HepG2 (cell line): Measurements from ENCODE around the gene HSDL1. TPM values are rescaled to one million over a fixed set of nuclear protein-coding genes. Genes with fewer than 3 reads are reported as not detected.

Source experiments
- ATAC-seq: fragments of 200-7000 bp; cut with Tn5 transposase; 3 replicates; pipeline ENCODE4 v1.9.1; 2020; ENCODE audit warnings: mild to moderate bottlenecking, moderate library complexity
- BruUV-seq: library from RNA; stranded (reverse); fragments of 400-500 nt; replicated peaks from 2 replicates; lab custom pipeline; 2021; lab: Mats Ljungman, UMichigan
- CTCF ChIA-PET: fragments of 300-600 bp; formaldehyde crosslinking; extraction: SDS; loops from one replicate; lab custom pipeline; 2021; ENCODE audit warnings: low total read pairs, inconsistent platforms, low intra/inter-chr PET ratio; lab: Yijun Ruan, JAX
- POLR2A ChIA-PET: fragments of 350-600 bp; sonication (Branson Sonifier 250); formaldehyde crosslinking; loops from one replicate; lab custom pipeline; 2020; ENCODE audit warnings: antibody characterized with exemption, inconsistent platforms; lab: Yijun Ruan, JAX
- DNase-seq: peaks from one replicate; pipeline ENCODE4 v3.0.0-alpha.2; 2015; ENCODE audit warnings: low spot score
- FAIRE-seq: peaks from 3 replicates; lab custom pipeline; 2011; peaks lifted over from hg19 to GRCh38; lab: Jason Lieb, UNC
- H2AFZ ChIP-seq: one replicate; pipeline ENCODE4 v1.6.1; 2011; ENCODE audit warnings: low read length, inconsistent platforms
- H3K27ac ChIP-seq: fragments of 300-600 bp; 3 replicates; pipeline ENCODE4 v1.8.0; 2011; ENCODE audit warnings: mixed run types, mild to moderate bottlenecking, mixed read lengths, low read length, inconsistent platforms; ENCODE audit not compliant: insufficient read depth; ENCODE audit errors: extremely low read length
- H3K27me3 ChIP-seq, 2 experiments: fragments of 200-600 bp in 1 of 2; 2 replicates in 1 of 2; 3 replicates in 1 of 2; pipeline versions ENCODE4 v1.6.0 to v1.8.0; 2011; ENCODE audit warnings: low read length in 2 of 2, mild to moderate bottlenecking in 2 of 2, moderate library complexity in 2 of 2, inconsistent platforms in 1 of 2; ENCODE audit not compliant: insufficient read depth in 2 of 2, control insufficient read depth in 1 of 2
- H3K36me3 ChIP-seq, 2 experiments: fragments of 200-600 bp in 1 of 2; replicated peaks in 1 of 2; 2 replicates in 1 of 2; 3 replicates in 1 of 2; pipeline versions ENCODE4 v1.5.1 to v1.8.0; 2011; ENCODE audit warnings: low read length in 2 of 2, inconsistent platforms in 1 of 2; ENCODE audit not compliant: insufficient read depth in 2 of 2, control insufficient read depth in 1 of 2
- H3K4me1 ChIP-seq: 2 replicates; pipeline ENCODE4 v1.5.1; 2012; ENCODE audit warnings: low read length, inconsistent platforms; ENCODE audit not compliant: insufficient read depth
- H3K4me2 ChIP-seq: 2 replicates; pipeline ENCODE4 v1.6.0; 2011; ENCODE audit warnings: low read depth, low read length, inconsistent platforms
- H3K4me3 ChIP-seq, 3 experiments: fragments of 200-600 bp in 1 of 3; sonication (generic), shearing (Covaris generic) in 1 of 3; replicated peaks in 1 of 3; 2 replicates each; pipeline ENCODE4 v1.5.1; 2011 to 2016; ENCODE audit warnings: low read length in 3 of 3, inconsistent platforms in 2 of 3, low read depth in 2 of 3, mild to moderate bottlenecking in 2 of 3, control low read depth in 1 of 3, mixed read lengths in 1 of 3; ENCODE audit not compliant: insufficient read depth in 1 of 3
- H3K79me2 ChIP-seq: one replicate; pipeline ENCODE4 v1.6.1; 2011; ENCODE audit warnings: low read length, inconsistent platforms; ENCODE audit not compliant: insufficient read depth
- H3K9ac ChIP-seq: 2 replicates; pipeline ENCODE4 v1.6.0; 2011; ENCODE audit warnings: mild to moderate bottlenecking, low read depth, low read length, inconsistent platforms; ENCODE audit not compliant: insufficient read depth
- H3K9me3 ChIP-seq: 2 replicates; pipeline ENCODE4 v1.5.1; 2012; ENCODE audit warnings: mild to moderate bottlenecking, low read length
- H4K20me1 ChIP-seq: 2 replicates; pipeline ENCODE4 v1.6.0; 2011; ENCODE audit warnings: inconsistent platforms, mild to moderate bottlenecking, low read length, moderate library complexity; ENCODE audit not compliant: insufficient read depth
- MAFF ChIP-seq: IDR thresholded peaks from 2 replicates; pipeline ENCODE4 v1.6.1; 2011; ENCODE audit warnings: low read depth, low read length, improper control_type of control experiment
- MAFK ChIP-seq, 2 experiments: IDR thresholded peaks in 1 of 2; conservative IDR thresholded peaks in 1 of 2; 2 replicates each; pipeline ENCODE4 v1.6.1; 2011; ENCODE audit warnings: improper control_type of control experiment in 2 of 2, low read length in 2 of 2
- NFAT5 ChIP-seq: sonication (generic); formaldehyde crosslinking; IDR thresholded peaks from 2 replicates; pipeline ENCODE4 v1.4.0; 2020; ENCODE audit warnings: missing genetic modification reagents
- NR1H2 ChIP-seq: sonication (generic); formaldehyde crosslinking; IDR thresholded peaks from 2 replicates; pipeline ENCODE4 v1.8.1; 2022; ENCODE audit warnings: low read depth, missing genetic modification reagents, borderline replicate concordance
- PHF5A ChIP-seq: IDR thresholded peaks from one replicate; pipeline ENCODE4 v1.6.1; 2018; ENCODE audit warnings: low read depth, missing genetic modification reagents; ENCODE audit not compliant: unreplicated experiment
- SNAPC5 ChIP-seq: sonication (generic); formaldehyde crosslinking; IDR thresholded peaks from 2 replicates; pipeline ENCODE4 v1.8.1; 2023; ENCODE audit warnings: mild to moderate bottlenecking, missing genetic modification reagents, borderline replicate concordance
- ZEB1 ChIP-seq: IDR thresholded peaks from 2 replicates; pipeline ENCODE4 v1.6.1; 2012; ENCODE audit warnings: mild to moderate bottlenecking, low read depth, inconsistent platforms; ENCODE audit not compliant: insufficient replicate concordance
- WGBS: methylation state at CpG from one replicate; pipeline ENCODE4 v1.1.6; 2017; ENCODE audit warnings: low lambda C conversion rate; 5-methylcytosine and 5-hydroxymethylcytosine counted together
- in situ Hi-C: cut with HindIII; loops from 2 replicates; pipeline ENCODE4 v1.10.0; 2017; ENCODE audit warnings: low pct_unique_long_range_greater_than_20kb; ENCODE audit not compliant: extremely low pct_ligation_motif_present
- intact Hi-C: fragments of 100-400 bp; cut with micrococcal nuclease; formaldehyde crosslinking; loops from one replicate; pipeline ENCODE4 v1.10.0; 2022; ENCODE audit not compliant: unreplicated experiment
- polyA plus RNA-seq, 8 experiments: library from polyadenylated mRNA; depleted of rRNA in 3 of 8; stranded (reverse) in 7 of 8; unstranded in 1 of 8; fragments of >200 nt; fragmentation: Illumina TruSeq in 4 of 8; extraction: Trizol in 4 of 8; gene quantifications; 2 replicates each; pipeline versions ENCODE4 v1.2.1 to v1.2.3, GENCODE V29; 2011 to 2016; ENCODE audit warnings: low read depth in 4 of 8, missing spikeins in 1 of 8, mixed read lengths in 1 of 8; ENCODE audit not compliant: insufficient read depth in 1 of 8
- total RNA-seq, 5 experiments: library from RNA; depleted of rRNA; stranded (reverse); fragments of >200 nt; fragmentation: Illumina TruSeq; extraction: Trizol; gene quantifications; 2 replicates each; pipeline ENCODE4 v1.2.3, GENCODE V29; 2016; ENCODE audit warnings: low read depth in 1 of 5
- TF ChIP-seq, protein P1 (sequence below): sonication (generic); formaldehyde crosslinking; IDR thresholded peaks from 2 replicates; pipeline ENCODE4 v1.8.0; 2022; ENCODE audit warnings: missing genetic modification reagents, mild to moderate bottlenecking, inconsistent platforms, borderline replicate concordance

The HSDL1 gene
- total and polyA plus RNA-seq, 2 of the 13 experiments (the other 11 are each of a cell fraction or from before 2014, with no cell fraction given) = 49.2 to 49.7 TPM

- no peak for TF ChIP-seq NFAT5 (CRISPR knock-in tag)
- TF ChIP-seq PHF5A = no peak
- TF ChIP-seq, all 625 proteins: peak for 0
Observed at GRCh38 chr16:84082110-84082509, 62.9 kb downstream of the HSDL1 start (continued).

DNA sequence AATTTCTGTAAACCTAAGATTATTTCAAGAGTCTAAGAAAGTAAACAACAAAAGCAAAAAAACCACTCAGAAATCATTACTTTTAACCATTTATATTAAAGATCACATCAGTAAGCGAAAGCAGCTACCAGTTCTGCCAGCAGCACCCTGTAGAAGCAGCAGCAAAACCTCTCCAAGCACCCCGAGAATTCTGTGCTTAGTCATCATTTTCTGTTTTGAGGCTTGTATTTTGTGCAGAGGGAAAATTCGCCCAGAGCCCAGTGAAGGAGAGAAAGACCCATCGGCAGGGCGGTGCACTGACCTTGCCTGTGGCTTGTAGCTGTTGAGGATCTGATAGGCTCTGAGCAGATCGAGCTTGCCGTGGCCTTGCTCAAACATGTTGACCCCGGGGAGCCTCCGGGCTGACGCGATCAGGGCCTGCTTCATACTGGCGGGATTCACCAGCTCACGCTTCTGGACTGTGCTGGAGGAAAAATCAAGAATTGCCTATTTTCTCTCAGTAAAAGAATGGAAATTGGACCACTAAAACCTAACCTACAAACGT lies 63.5 kb downstream of the HSDL1 start:
- Histone ChIP-seq H3K36me3 (peaks cover 41 to 86% of the 10 kb centered on the region in 2 experiments), H3K4me1 (no peaks in the 10 kb centered on the region), H3K79me2 (peaks cover 2% of the 10 kb centered on the region), H3K9ac (no peak overlapping the region), H2AFZ (no peak overlapping the region), H3K27ac (no peak overlapping the region), H4K20me1 (peaks cover 7% of the 10 kb centered on the region; the same call in 1 of the 2 replicates), H3K4me2 (no peak overlapping the region), H3K9me3 (no peaks in the 10 kb centered on the region), H3K4me3 (no peak overlapping the region), H3K27me3 (no peaks in the 10 kb centered on the region)
- FAIRE-seq (no peak), DNase-seq (no peak), ATAC-seq (no peak)
- TF ChIP-seq ZEB1 = no peak
- TF ChIP-seq, protein P1, sequence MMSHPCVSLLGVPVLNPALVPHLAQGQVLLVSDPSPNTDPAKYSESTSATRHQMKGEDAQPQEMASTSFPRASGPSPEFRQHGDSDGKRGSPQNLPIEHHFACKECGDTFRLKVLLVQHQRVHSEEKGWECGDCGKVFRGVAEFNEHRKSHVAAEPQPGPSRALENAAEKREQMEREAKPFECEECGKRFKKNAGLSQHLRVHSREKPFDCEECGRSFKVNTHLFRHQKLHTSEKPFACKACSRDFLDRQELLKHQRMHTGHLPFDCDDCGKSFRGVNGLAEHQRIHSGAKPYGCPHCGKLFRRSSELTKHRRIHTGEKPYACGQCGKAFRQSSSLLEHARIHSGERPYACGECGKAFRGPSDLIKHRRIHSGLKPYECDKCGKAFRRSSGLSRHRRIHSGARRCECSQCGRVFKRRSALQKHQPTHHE (CRISPR knock-in tag) = no peak
- no peak for TF ChIP-seq SNAPC5 (CRISPR knock-in tag)
- peak; percentile 93 to 94 for TF ChIP-seq MAFK (conservative IDR thresholded peaks at IDR 0.05 in 1 of 2, IDR thresholded peaks at IDR 0.05 in 1 of 2; ENCODE audit: low read length in 2 of 2)
- no peak for TF ChIP-seq NR1H2 (CRISPR knock-in tag)
- TF ChIP-seq MAFF = peak; percentile 91
- no TSS peak for BruUV-seq
- 95% methylated on average over 14 of the region's 14 CpGs for WGBS
- in situ Hi-C loops (no loop called here), intact Hi-C loops (no loop called here)
- ChIA-PET POLR2A (no interaction called here), CTCF (no interaction called here)
